AG04450 (cell line): Measurements from ENCODE around the gene NHP2. TPM values are rescaled to one million over a fixed set of nuclear protein-coding genes. Genes with fewer than 3 reads are reported as not detected.

Source experiments
- CTCF ChIA-PET: fragments of 300-600, 350-600 bp; formaldehyde crosslinking; extraction: SDS; loops from one replicate; lab custom pipeline; 2022; ENCODE audit warnings: antibody characterized with exemption, inconsistent platforms; lab: Charles Lee
- POLR2A ChIA-PET: fragments of 350-600 bp; formaldehyde crosslinking; extraction: SDS; loops from one replicate; lab custom pipeline; 2021; ENCODE audit warnings: antibody characterized with exemption, inconsistent platforms; lab: Yijun Ruan, JAX
- DNase-seq: peaks from one replicate; pipeline ENCODE4 v3.0.0-alpha.2; 2011; ENCODE audit warnings: low read depth, low spot score
- H3K27ac ChIP-seq: one replicate; pipeline ENCODE4 v1.5.1; 2012; ENCODE audit warnings: low read depth, low read length, control low read depth
- H3K27me3 ChIP-seq: one replicate; pipeline ENCODE4 v1.6.0; 2012; ENCODE audit warnings: low read length; ENCODE audit not compliant: control insufficient read depth, insufficient read depth
- H3K4me3 ChIP-seq: 2 replicates; pipeline ENCODE4 v1.5.1; 2011; ENCODE audit warnings: mild to moderate bottlenecking, low read depth, low read length, control low read depth
- H3K9me3 ChIP-seq: 2 replicates; pipeline ENCODE4 v1.5.1; 2012; ENCODE audit warnings: low read length; ENCODE audit not compliant: control insufficient read depth, insufficient read depth
- polyA plus RNA-seq: library from polyadenylated mRNA; depleted of rRNA; stranded (reverse); fragments of >200 nt; gene quantifications from 2 replicates; pipeline ENCODE4 v1.2.3, GENCODE V29; 2011
- TF ChIP-seq, protein P1 (sequence below): IDR thresholded peaks from 2 replicates; pipeline ENCODE4 v1.5.1; 2011; ENCODE audit warnings: low read depth, low read length, control low read depth, inconsistent platforms

NHP2 gene
- polyA plus RNA-seq, 1 experiment, result 93.1 TPM

DNA sequence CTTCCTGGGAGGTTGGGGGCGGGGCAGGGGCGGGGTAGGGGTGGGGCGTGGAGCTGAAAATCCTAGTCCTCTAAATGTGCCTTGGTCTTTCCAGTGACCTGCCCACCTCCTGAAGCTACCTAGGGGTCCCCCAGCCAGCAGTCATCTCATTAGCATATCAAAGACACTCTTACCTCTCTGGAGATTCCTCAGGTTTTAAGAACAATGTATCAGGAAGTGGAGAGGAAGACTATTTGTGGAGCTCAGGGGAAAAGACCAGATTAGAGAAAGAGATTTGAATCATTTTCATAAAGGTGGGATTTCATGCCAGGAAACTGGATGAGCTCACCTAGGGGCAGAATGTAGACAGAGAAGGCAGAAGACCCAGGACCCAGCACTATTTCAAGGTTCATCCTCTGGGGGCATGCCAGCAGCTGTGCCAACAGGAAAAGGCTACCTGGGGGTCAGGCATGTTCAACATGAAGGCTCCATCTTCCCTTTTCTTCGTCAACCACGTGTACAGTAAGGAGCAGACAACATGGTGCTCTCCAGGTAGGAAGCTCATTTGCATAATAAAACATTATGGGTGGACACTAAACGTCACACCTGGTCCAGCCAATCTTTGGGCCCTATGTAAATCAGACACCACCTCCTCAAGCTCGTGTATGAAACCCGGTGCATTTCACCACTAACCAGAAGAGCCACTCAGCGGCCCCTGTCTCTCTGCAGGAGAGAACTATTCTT is 26.6 kb upstream of the NHP2 start:
- CTCF ChIA-PET, result interaction anchor here (0.9 kb wide), 1 partner anchor 118 kb away, joined by 4 read pairs; no protein-coding TSS in a partner anchor
- POLR2A ChIA-PET, result no interaction called here

GRCh38 chr5:178177569-178177968 is 23.9 kb upstream of the NHP2 start:
- no peak overlapping the region for H3K27ac ChIP-seq
- H3K27me3 ChIP-seq, result no peaks in the 10 kb centered on the region
- ChIA-PET POLR2A (no interaction called here), CTCF (interaction anchor here (0.9 kb wide), 1 partner anchor 9 kb away, joined by 3 read pairs; no protein-coding TSS in a partner anchor)
- no peaks in the 10 kb centered on the region; the same call in 1 of the 2 replicates for H3K9me3 ChIP-seq
- no peak for DNase-seq
- H3K4me3 ChIP-seq, result no peak overlapping the region
- TF ChIP-seq, protein P1, sequence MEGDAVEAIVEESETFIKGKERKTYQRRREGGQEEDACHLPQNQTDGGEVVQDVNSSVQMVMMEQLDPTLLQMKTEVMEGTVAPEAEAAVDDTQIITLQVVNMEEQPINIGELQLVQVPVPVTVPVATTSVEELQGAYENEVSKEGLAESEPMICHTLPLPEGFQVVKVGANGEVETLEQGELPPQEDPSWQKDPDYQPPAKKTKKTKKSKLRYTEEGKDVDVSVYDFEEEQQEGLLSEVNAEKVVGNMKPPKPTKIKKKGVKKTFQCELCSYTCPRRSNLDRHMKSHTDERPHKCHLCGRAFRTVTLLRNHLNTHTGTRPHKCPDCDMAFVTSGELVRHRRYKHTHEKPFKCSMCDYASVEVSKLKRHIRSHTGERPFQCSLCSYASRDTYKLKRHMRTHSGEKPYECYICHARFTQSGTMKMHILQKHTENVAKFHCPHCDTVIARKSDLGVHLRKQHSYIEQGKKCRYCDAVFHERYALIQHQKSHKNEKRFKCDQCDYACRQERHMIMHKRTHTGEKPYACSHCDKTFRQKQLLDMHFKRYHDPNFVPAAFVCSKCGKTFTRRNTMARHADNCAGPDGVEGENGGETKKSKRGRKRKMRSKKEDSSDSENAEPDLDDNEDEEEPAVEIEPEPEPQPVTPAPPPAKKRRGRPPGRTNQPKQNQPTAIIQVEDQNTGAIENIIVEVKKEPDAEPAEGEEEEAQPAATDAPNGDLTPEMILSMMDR, result no peak

More for the DNA sequence above, 26.6 kb upstream of the NHP2 start:
- TF ChIP-seq, protein P1, result no peak
- DNase-seq, result no peak
- H3K27ac ChIP-seq, result no peak overlapping the region
- H3K4me3 ChIP-seq, result no peak overlapping the region
- H3K9me3 ChIP-seq, result no peaks in the 10 kb centered on the region; the same call in 1 of the 2 replicates
- no peaks in the 10 kb centered on the region for H3K27me3 ChIP-seq

GRCh38 chr5:178176791-178177190 is 23.1 kb upstream of the NHP2 start:
- TF ChIP-seq, protein P1, result no peak
- Histone ChIP-seq H3K27me3 (no peaks in the 10 kb centered on the region), H3K27ac (no peak overlapping the region), H3K4me3 (no peak overlapping the region), H3K9me3 (no peaks in the 10 kb centered on the region; the same call in 1 of the 2 replicates)
- CTCF ChIA-PET, result no interaction called here
- DNase-seq, result no peak
- POLR2A ChIA-PET, result no interaction called here

DNA sequence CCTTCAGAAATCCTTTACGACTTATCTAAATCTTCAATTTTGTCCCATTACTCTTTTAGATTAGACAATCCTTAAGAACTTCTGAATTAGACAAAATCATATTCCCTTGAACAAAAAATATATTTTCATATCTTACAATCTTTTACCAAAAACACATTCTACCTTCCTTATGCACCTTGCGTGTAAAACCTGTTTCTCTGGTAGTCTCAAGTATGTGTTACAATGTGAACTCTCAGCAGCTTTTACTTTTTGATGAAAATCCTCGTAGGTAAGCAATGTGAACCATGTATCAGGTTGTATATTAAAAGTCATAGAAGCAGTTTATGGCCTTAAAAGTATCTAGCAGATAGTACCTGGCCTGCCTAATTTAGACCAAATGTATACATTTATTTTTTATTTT is 20.8 kb upstream of the NHP2 start:
- no peak overlapping the region for H3K27ac ChIP-seq
- TF ChIP-seq, protein P1, result no peak
- no peak for DNase-seq
- POLR2A ChIA-PET, result no interaction called here
- no peak overlapping the region for H3K4me3 ChIP-seq
- H3K27me3 ChIP-seq, result peaks cover 4% of the 10 kb centered on the region
- CTCF ChIA-PET, result no interaction called here
- no peaks in the 10 kb centered on the region; the same call in 1 of the 2 replicates for H3K9me3 ChIP-seq

DNA sequence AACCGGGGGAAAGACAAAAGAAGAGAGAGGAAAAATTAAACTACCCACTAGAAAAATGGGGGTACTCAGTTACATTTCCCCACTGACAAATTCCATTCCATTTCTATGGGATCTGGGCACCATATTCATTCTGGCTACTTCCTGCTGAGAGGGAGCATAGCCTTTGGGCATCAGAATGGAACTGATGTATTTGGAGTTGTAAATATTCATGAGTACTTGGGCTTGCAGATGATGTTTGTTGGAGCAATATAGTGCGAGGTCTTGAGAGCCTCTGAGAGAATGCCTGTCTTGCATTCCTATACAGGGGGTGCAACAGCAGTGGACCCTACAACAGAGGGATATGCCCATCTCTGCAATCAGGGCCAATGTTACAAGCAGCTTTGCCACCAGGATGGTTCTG is 16.8 kb upstream of the NHP2 start:
- ChIA-PET CTCF (interaction anchor here (1.4 kb wide), 1 partner anchor 95 kb away, joined by 11 read pairs; no protein-coding TSS in a partner anchor), POLR2A (no interaction called here)
- peaks cover 18% of the 10 kb centered on the region for H3K27me3 ChIP-seq
- TF ChIP-seq, protein P1, result no peak
- no peak for DNase-seq
- no peaks in the 10 kb centered on the region for H3K9me3 ChIP-seq
- no peak overlapping the region for H3K27ac ChIP-seq
- no peak overlapping the region for H3K4me3 ChIP-seq
